K562 (cell line): ENCODE data around the gene R3HDM2. TPM values are rescaled to one million over a fixed set of nuclear protein-coding genes. Genes with fewer than 3 reads are reported as not detected.
A peak's percentile ranks its signal among the peaks of the same experiment; 100 is the strongest.

Experiments used
- ATAC-seq: fragments of 200-7000 bp; cut with Tn5 transposase; 3 replicates; pipeline ENCODE4 v1.9.1; 2020; ENCODE audit warnings: moderate library complexity
- BruUV-seq: library from RNA; stranded (reverse); fragments of 400-500 nt; replicated peaks from 2 replicates; lab custom pipeline; 2021; lab: Mats Ljungman, UMichigan
- CTCF ChIA-PET: fragments of 300-600 bp; formaldehyde crosslinking; extraction: SDS; loops from one replicate; lab custom pipeline; 2021; ENCODE audit warnings: low intra/inter-chr PET ratio; lab: Yijun Ruan, JAX
- POLR2A ChIA-PET: fragments of 300-600, 350-650 bp; sonication (Branson Sonifier 250); formaldehyde crosslinking; extraction: SDS; loops from one replicate; lab custom pipeline; 2021; ENCODE audit warnings: antibody characterized with exemption, inconsistent platforms; lab: Yijun Ruan, JAX
- DNase-seq, 4 experiments: peaks; one replicate each; pipeline versions ENCODE4 v3.0.0 to v3.0.0-alpha.2; 2011 to 2018; ENCODE audit warnings: low spot score in 3 of 4, mixed read lengths in 3 of 4; ENCODE audit errors: extremely low read depth in 1 of 4
- FAIRE-seq: peaks from 2 replicates; lab custom pipeline; 2011; peaks lifted over from hg19 to GRCh38; lab: Jason Lieb, UNC
- H2AFZ ChIP-seq: 2 replicates; pipeline ENCODE4 v1.6.0; 2011; ENCODE audit warnings: low read depth, low read length, control low read depth, inconsistent platforms
- H3K27ac ChIP-seq: fragments of 200-600 bp; 3 replicates; pipeline ENCODE4 v1.8.0; 2011; ENCODE audit warnings: low read depth, mild to moderate bottlenecking, control low read depth, inconsistent platforms, low read length, moderate library complexity, mixed read lengths; ENCODE audit errors: extremely low read depth
- H3K27me3 ChIP-seq, 2 experiments: fragments of 300-600 bp in 1 of 2; 2 replicates in 1 of 2; 3 replicates in 1 of 2; pipeline versions ENCODE4 v1.6.0 to v1.8.0; 2011; ENCODE audit warnings: inconsistent platforms in 2 of 2, low read length in 2 of 2, mild to moderate bottlenecking in 1 of 2, mixed read lengths in 1 of 2, moderate library complexity in 1 of 2; ENCODE audit not compliant: control insufficient read depth in 2 of 2, insufficient read depth in 2 of 2
- H3K36me3 ChIP-seq: fragments of 300-600 bp; 3 replicates; pipeline ENCODE4 v1.8.0; 2011; ENCODE audit warnings: mild to moderate bottlenecking, low read length, inconsistent platforms; ENCODE audit not compliant: control insufficient read depth, insufficient read depth
- H3K4me1 ChIP-seq, 2 experiments: fragments of 200-600 bp in 1 of 2; replicated peaks in 1 of 2; 2 replicates in 1 of 2; 3 replicates in 1 of 2; pipeline versions ENCODE4 v1.5.1 to v1.8.0; 2011; ENCODE audit warnings: inconsistent platforms in 2 of 2, low read length in 2 of 2, mild to moderate bottlenecking in 1 of 2, mixed read lengths in 1 of 2, moderate library complexity in 1 of 2; ENCODE audit not compliant: control insufficient read depth in 2 of 2, insufficient read depth in 2 of 2
- H3K4me2 ChIP-seq: 2 replicates; pipeline ENCODE4 v1.6.1; 2011; ENCODE audit warnings: low read length, control low read depth, inconsistent platforms, mixed read lengths; ENCODE audit not compliant: insufficient read depth
- H3K4me3 ChIP-seq: fragments of 200-600 bp; sonication (generic), shearing (Covaris generic); 2 replicates; pipeline ENCODE4 v1.5.1; 2016; ENCODE audit warnings: control low read depth, inconsistent platforms
- H3K79me2 ChIP-seq: fragments of 200-600 bp; 3 replicates; pipeline ENCODE4 v1.8.0; 2011; ENCODE audit warnings: low read length, inconsistent platforms; ENCODE audit not compliant: control insufficient read depth, insufficient read depth
- H3K9ac ChIP-seq, 2 experiments: 2 replicates each; pipeline versions ENCODE4 v1.6.0 to v1.6.1; 2011; ENCODE audit warnings: low read depth in 2 of 2, low read length in 2 of 2, control low read depth in 1 of 2, inconsistent platforms in 1 of 2, mild to moderate bottlenecking in 1 of 2, mixed read lengths in 1 of 2; ENCODE audit not compliant: insufficient read depth in 1 of 2
- H3K9me1 ChIP-seq: one replicate; pipeline ENCODE4 v1.6.0; 2011; ENCODE audit warnings: inconsistent platforms, mild to moderate bottlenecking, low read length, moderate library complexity; ENCODE audit not compliant: control insufficient read depth, insufficient read depth
- H3K9me3 ChIP-seq: replicated peaks from 2 replicates; pipeline ENCODE4 v1.5.1; 2011; ENCODE audit warnings: low read depth, low read length, inconsistent platforms; ENCODE audit not compliant: control insufficient read depth, insufficient read depth
- H4K20me1 ChIP-seq: replicated peaks from 2 replicates; pipeline ENCODE4 v1.6.1; 2011; ENCODE audit warnings: low read length, inconsistent platforms, mixed read lengths; ENCODE audit not compliant: control insufficient read depth, insufficient read depth
- CREM ChIP-seq: IDR thresholded peaks from 2 replicates; pipeline ENCODE4 v1.6.1; 2014; ENCODE audit warnings: antibody characterized with exemption, low read depth
- EGR1 ChIP-seq: fragments of 450-650 bp; conservative IDR thresholded peaks from 2 replicates; pipeline ENCODE4 v1.6.1; 2017; ENCODE audit warnings: mild to moderate bottlenecking
- WGBS: fragments of 100-300 bp; shearing (Covaris generic); methylation state at CpG from one replicate; pipeline ENCODE4 v1.1.6; 2016; ENCODE audit warnings: low coverage, mixed read lengths; ENCODE audit not compliant: insufficient coverage; ENCODE audit errors: missing lambda C conversion rate; 5-methylcytosine and 5-hydroxymethylcytosine counted together
- in situ Hi-C: fragments of 300-500 bp; cut with MboI; formaldehyde crosslinking; loops from 4 replicates; pipeline ENCODE4 v1.15.0; 2018; ENCODE audit warnings: inconsistent platforms, mixed read lengths
- intact Hi-C: fragments of 100-400 bp; cut with micrococcal nuclease; formaldehyde crosslinking; loops from 2 replicates; pipeline ENCODE4 v1.14.2; 2022
- polyA plus RNA-seq, 8 experiments: library from polyadenylated mRNA; depleted of rRNA in 4 of 8; stranded (reverse) in 5 of 8; unstranded in 3 of 8; fragments of >200 nt; fragmentation: Nextera tagmentation in 2 of 8; fragmentation: Illumina TruSeq in 1 of 8; extraction: Ambion mirVana in 2 of 8; extraction: Trizol in 1 of 8; gene quantifications; 2 replicates each; pipeline versions ENCODE4 v1.2.1 to v1.2.3, GENCODE V29; 2011 to 2014; ENCODE audit warnings: inconsistent platforms in 1 of 8, missing spikeins in 1 of 8
- total RNA-seq, 7 experiments: library from RNA; depleted of rRNA in 6 of 7; stranded (reverse); fragments of >200 nt in 6 of 7; fragmentation: Illumina TruSeq in 2 of 7; extraction: Trizol in 2 of 7; gene quantifications; 2 replicates each; pipeline versions ENCODE4 v1.2.1 to v1.2.3, GENCODE V29; 2011 to 2021; ENCODE audit warnings: low replicate concordance in 1 of 7
- TF ChIP-seq, protein P1 (sequence below): fragments of 450-650 bp; formaldehyde crosslinking; conservative IDR thresholded peaks from 2 replicates; pipeline ENCODE4 v1.4.0; 2022; ENCODE audit warnings: mild to moderate bottlenecking, missing genetic modification characterization

R3HDM2 gene
- total and polyA plus RNA-seq, 9 of the 15 experiments (the other 6 are each of a cell fraction or from before 2014, with no cell fraction given): 3.3 to 18.8 (median 9.0) TPM

GRCh38 chr12:57221169-57221917 lies 209.5 kb downstream of the R3HDM2 start:
- DNase-seq (no peak), FAIRE-seq (no peak), ATAC-seq (no peak)
- intact Hi-C loops (no loop called here), in situ Hi-C loops (no loop called here)
- Histone ChIP-seq H3K9me3 (no peaks in the 10 kb centered on the region), H3K36me3 (no peaks in the 10 kb centered on the region), H3K27me3 (peaks cover 38 to 50% of the 10 kb centered on the region in 2 experiments), H3K4me1 (peaks cover 15 to 63% of the 10 kb centered on the region in 2 experiments), H3K9me1 (peaks cover 3% of the 10 kb centered on the region), H2AFZ (no peak overlapping the region), H3K4me3 (no peak overlapping the region), H3K4me2 (no peak overlapping the region), H3K79me2 (no peaks in the 10 kb centered on the region), H3K27ac (no peak overlapping the region), H4K20me1 (no peaks in the 10 kb centered on the region; the same call in 1 of the 2 replicates), H3K9ac (peak overlapping the region in 1 of 2 experiments; percentile 83; a peak in 2 of 4 replicates)
- WGBS: 1% methylated on average over 13 of the region's 24 CpGs
- POLR2A ChIA-PET: interaction anchor here (1.0 to 1.2 kb wide), 2 partner anchors 9 to 21 kb away, joined by 3 read pairs; no protein-coding TSS in a partner anchor
- CTCF ChIA-PET: interaction anchor here (1.1 kb wide), 1 partner anchor 18 kb away, joined by 3 read pairs; no protein-coding TSS in a partner anchor
- TF ChIP-seq, protein P1, sequence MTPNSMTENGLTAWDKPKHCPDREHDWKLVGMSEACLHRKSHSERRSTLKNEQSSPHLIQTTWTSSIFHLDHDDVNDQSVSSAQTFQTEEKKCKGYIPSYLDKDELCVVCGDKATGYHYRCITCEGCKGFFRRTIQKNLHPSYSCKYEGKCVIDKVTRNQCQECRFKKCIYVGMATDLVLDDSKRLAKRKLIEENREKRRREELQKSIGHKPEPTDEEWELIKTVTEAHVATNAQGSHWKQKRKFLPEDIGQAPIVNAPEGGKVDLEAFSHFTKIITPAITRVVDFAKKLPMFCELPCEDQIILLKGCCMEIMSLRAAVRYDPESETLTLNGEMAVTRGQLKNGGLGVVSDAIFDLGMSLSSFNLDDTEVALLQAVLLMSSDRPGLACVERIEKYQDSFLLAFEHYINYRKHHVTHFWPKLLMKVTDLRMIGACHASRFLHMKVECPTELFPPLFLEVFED (CRISPR knock-in tag): 0 out of 2 replicates have a peak, but pooled peaks have one; percentile 16
- TF ChIP-seq EGR1: peak; percentile 65
- no peak for TF ChIP-seq CREM
- no TSS peak for BruUV-seq
